ENCODE data around the gene CLBA1. TPM values are rescaled to one million over a fixed set of nuclear protein-coding genes. Genes with fewer than 3 reads are reported as not detected.
"Not testable (repeated sequence)": the region's sequence is repeated elsewhere in the genome, so short reads cannot be mapped to it uniquely, and the experiment has no call there.

The CLBA1 gene
- total and polyA plus RNA-seq, 4 donors: 12.3 to 22.3 (median 13.8) TPM

DNA sequence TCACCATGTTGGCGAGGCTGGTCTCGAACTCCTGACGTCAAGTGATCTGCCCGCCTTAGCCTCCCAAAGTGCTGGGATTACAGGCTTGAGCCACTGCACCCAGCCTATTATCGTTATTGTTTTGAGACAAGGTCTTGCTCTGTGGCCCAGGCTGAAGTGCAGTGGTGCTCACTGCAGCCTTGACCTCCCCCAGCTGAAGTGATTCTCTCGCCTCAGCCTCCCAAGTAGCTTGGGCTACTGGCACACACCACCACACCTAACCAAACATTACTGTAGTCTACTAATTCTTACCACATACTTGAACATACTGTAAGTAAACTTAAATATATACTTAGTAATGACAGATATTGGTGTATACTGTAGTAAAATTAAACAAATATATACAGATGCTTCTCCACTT is 39.8 kb downstream of the CLBA1 start:
- ATAC-seq (ENCODE audit: insufficient read depth, low FRiP score) (no peak), DNase-seq (no peak)
- H3K27me3 ChIP-seq (ENCODE audit: control insufficient read depth in 3 of 3, insufficient read depth in 3 of 3, low read length in 2 of 3): peaks cover 0 to 2% (median 0%) of the 10 kb centered on the region in 3 donors
- no peak overlapping the region for H3K4me3 ChIP-seq
- H3K9me3 ChIP-seq (ENCODE audit: control insufficient read depth in 4 of 4, insufficient read depth in 3 of 4, low read length in 3 of 4): no peaks in the 10 kb centered on the region
- 94 to 97% methylated on average over 6 of the region's 6 CpGs for WGBS, 2 donors
- TF ChIP-seq, protein P1, sequence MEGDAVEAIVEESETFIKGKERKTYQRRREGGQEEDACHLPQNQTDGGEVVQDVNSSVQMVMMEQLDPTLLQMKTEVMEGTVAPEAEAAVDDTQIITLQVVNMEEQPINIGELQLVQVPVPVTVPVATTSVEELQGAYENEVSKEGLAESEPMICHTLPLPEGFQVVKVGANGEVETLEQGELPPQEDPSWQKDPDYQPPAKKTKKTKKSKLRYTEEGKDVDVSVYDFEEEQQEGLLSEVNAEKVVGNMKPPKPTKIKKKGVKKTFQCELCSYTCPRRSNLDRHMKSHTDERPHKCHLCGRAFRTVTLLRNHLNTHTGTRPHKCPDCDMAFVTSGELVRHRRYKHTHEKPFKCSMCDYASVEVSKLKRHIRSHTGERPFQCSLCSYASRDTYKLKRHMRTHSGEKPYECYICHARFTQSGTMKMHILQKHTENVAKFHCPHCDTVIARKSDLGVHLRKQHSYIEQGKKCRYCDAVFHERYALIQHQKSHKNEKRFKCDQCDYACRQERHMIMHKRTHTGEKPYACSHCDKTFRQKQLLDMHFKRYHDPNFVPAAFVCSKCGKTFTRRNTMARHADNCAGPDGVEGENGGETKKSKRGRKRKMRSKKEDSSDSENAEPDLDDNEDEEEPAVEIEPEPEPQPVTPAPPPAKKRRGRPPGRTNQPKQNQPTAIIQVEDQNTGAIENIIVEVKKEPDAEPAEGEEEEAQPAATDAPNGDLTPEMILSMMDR (IDR thresholded peaks at IDR 0.05; ENCODE audit: control extremely low read depth, extremely low read depth): no peak
- H3K9ac ChIP-seq (ENCODE audit: insufficient read depth in 1 of 2, low read length in 2 of 2): no peak overlapping the region
- H3K36me3 ChIP-seq (ENCODE audit: control insufficient read depth in 4 of 4, insufficient read depth in 4 of 4, low read length in 4 of 4): no peaks in the 10 kb centered on the region
- H3K27ac ChIP-seq (ENCODE audit: low read depth in 1 of 2, low read length in 1 of 2): peak overlapping the region in 1 of 2 donors; percentile 63
- peaks cover 0 to 10% (median 4%) of the 10 kb centered on the region in 5 donors for H3K4me1 ChIP-seq (ENCODE audit: control insufficient read depth in 5 of 5, insufficient read depth in 5 of 5, low read length in 5 of 5)

DNA sequence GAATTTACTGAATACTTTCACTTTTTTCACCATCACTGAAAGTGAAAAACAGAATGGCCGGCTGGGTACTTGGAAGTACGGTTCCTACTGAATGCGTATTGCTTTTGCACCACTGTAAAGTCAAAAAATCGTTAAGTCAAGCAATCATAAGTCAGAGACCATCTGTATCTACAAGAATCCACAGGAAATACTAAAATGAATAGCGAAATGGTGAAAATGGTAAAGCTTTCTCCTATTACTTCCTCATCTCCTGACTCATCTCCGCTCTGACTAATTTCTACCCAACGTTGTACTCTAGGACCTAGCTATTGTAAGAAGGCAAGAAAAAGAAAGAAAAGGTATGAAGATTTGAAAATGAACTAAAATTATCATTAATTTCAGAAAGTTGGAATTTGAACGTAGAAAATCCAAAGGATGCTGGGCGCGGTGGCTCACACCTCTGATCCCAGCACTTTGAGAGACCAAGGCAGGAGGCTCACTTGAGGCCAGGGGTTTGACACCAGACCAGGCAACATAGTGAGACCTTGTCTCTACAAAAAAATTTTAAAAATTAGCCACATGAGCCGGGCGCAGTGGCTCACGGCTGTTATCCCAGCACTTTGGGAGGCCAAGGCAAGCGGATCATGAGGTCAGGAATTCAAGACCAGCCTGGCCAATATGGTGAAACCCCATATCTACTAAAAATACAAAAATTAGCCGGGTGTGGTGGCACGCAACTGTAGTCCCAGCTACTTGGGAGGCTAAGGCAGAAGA is 40.6 kb downstream of the CLBA1 start:
- H3K4me3 ChIP-seq: no peak overlapping the region
- no peaks in the 10 kb centered on the region for H3K36me3 ChIP-seq (ENCODE audit: control insufficient read depth in 4 of 4, insufficient read depth in 4 of 4, low read length in 4 of 4)
- peaks cover 0 to 2% (median 2%) of the 10 kb centered on the region in 3 donors for H3K27me3 ChIP-seq (ENCODE audit: control insufficient read depth in 3 of 3, insufficient read depth in 3 of 3, low read length in 2 of 3)
- no peaks in the 10 kb centered on the region for H3K9me3 ChIP-seq (ENCODE audit: control insufficient read depth in 4 of 4, insufficient read depth in 3 of 4, low read length in 3 of 4)
- no peak overlapping the region for H3K9ac ChIP-seq (ENCODE audit: insufficient read depth in 1 of 2, low read length in 2 of 2)
- TF ChIP-seq, protein P1 (IDR thresholded peaks at IDR 0.05; ENCODE audit: control extremely low read depth, extremely low read depth): no peak
- WGBS, 2 donors: 85 to 86% methylated on average over 16 of the region's 16 CpGs
- peaks cover 0 to 10% (median 4%) of the 10 kb centered on the region in 5 donors for H3K4me1 ChIP-seq (ENCODE audit: control insufficient read depth in 5 of 5, insufficient read depth in 5 of 5, low read length in 5 of 5)
- DNase-seq: no peak
- ATAC-seq (ENCODE audit: insufficient read depth, low FRiP score): no peak
- H3K27ac ChIP-seq (ENCODE audit: low read depth in 1 of 2, low read length in 1 of 2): no peak overlapping the region

DNA sequence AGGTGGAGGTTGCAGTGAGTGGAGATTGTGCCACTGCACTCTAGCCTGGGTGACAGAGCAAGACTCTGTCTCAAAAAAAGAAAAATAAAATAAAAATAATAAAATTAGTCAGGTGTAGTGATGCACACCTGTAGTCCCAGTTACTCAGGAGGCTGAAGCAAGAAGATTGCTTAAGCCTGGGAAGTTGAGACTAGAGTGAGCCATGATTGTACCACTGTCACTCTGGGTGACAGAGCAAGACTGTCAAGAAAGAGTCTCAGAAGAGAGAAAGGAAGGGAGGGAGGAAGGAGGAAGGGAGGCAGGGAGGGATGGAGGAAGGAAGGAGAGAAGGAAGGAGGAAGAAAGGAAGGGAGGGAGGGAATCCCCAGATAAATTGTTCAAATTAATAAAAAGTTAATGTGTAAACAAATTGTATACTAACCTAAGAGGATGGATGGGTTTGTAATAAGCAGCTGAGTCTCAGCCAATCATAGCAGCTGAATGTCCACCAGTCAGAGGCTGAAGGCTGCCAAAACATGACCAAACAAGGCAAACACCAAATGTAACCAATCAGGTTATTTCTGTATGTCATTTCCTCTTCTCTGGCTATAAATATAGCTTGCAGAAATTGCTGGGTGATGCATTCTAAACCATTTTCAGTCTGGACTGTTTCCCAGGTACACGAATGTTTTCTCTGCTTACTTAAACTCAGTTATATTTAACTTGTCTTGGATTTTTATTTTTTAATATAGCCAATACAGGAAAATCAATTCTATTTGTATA is 41.4 kb downstream of the CLBA1 start:
- Histone ChIP-seq H3K9me3 (ENCODE audit: control insufficient read depth in 4 of 4, insufficient read depth in 3 of 4, low read length in 3 of 4) (no peaks in the 10 kb centered on the region), H3K4me1 (ENCODE audit: control insufficient read depth in 5 of 5, insufficient read depth in 5 of 5, low read length in 5 of 5) (peaks cover 0 to 5% (median 3%) of the 10 kb centered on the region in 5 donors), H3K9ac (ENCODE audit: insufficient read depth in 1 of 2, low read length in 2 of 2) (no peak overlapping the region), H3K27ac (ENCODE audit: low read depth in 1 of 2, low read length in 1 of 2) (no peak overlapping the region), H3K27me3 (ENCODE audit: control insufficient read depth in 3 of 3, insufficient read depth in 3 of 3, low read length in 2 of 3) (peaks cover 0 to 5% (median 2%) of the 10 kb centered on the region in 3 donors), H3K36me3 (ENCODE audit: control insufficient read depth in 4 of 4, insufficient read depth in 4 of 4, low read length in 4 of 4) (no peaks in the 10 kb centered on the region), H3K4me3 (no peak overlapping the region)
- TF ChIP-seq, protein P1 (IDR thresholded peaks at IDR 0.05; ENCODE audit: control extremely low read depth, extremely low read depth): no peak
- 34 to 48% methylated on average over 1 of the region's 1 CpG for WGBS, 2 donors
- no peak for ATAC-seq (ENCODE audit: insufficient read depth, low FRiP score)
- peak; percentile 29 to 45 (median 42) for DNase-seq

DNA sequence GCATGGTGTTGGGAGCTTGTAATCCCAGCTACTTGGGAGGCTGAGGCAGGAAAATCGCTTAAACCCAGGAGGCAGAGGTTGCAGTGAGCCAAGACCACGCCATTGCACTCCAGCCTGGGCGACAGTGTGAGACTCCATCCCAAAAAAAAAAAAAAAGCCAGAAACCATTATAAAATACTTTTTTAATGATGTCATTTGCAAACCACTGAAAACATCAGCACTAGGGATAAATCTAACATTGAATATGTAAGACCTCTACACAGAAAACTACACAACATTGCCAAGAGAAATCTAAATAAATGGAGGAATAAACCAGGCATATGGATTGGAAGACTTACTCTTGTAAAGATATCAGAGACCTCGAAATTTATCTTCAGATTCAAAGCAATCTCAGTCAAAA is 42.1 kb downstream of the CLBA1 start:
- not testable (repeated sequence) for ATAC-seq (ENCODE audit: insufficient read depth, low FRiP score); H3K4me1 ChIP-seq (ENCODE audit: control insufficient read depth in 5 of 5, insufficient read depth in 5 of 5, low read length in 5 of 5); H3K9me3 ChIP-seq (ENCODE audit: control insufficient read depth in 4 of 4, insufficient read depth in 3 of 4, low read length in 3 of 4); H3K27ac ChIP-seq (ENCODE audit: low read depth in 1 of 2, low read length in 1 of 2); H3K9ac ChIP-seq (ENCODE audit: insufficient read depth in 1 of 2, low read length in 2 of 2); DNase-seq; H3K4me3 ChIP-seq; H3K36me3 ChIP-seq (ENCODE audit: control insufficient read depth in 4 of 4, insufficient read depth in 4 of 4, low read length in 4 of 4)
- H3K27me3 ChIP-seq (ENCODE audit: control insufficient read depth in 3 of 3, insufficient read depth in 3 of 3, low read length in 2 of 3): peaks cover 0 to 11% (median 2%) of the 10 kb centered on the region in 3 donors
- WGBS, 2 donors: 83 to 86% methylated on average over 4 of the region's 4 CpGs
